NCI-H1092 (cell line): ENCODE results near the gene CKB.

ENCODE experiments used
- DNase-seq: peaks from one replicate; lab custom pipeline; 2025; lab: John Stamatoyannopoulos, UW

CKB gene

GRCh38 chr14:103488071-103488470, 34.6 kb downstream of the CKB start:
- no peak for DNase-seq

GRCh38 chr14:103485504-103485903, 37.1 kb downstream of the CKB start:
- DNase-seq = no peak

DNA sequence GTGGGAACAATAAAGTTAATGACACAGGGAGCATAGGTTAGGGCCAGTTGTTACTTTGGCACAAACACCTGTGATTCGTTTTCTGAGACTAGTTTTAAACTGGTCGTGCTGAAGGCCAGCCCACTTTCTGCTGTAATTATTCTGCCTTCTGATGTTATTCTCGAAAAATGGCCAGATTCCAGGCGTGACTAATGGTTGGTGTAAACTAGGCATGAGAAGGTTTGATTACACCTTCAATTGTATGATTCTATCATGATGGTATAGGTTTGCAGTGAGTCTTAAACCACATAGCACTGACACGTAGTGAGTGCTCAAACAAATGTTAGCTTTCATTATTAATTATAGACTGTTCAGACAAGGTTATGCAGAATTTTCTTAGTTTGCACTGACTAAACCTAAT, 39.0 kb downstream of the CKB start:
- DNase-seq = no peak

DNA sequence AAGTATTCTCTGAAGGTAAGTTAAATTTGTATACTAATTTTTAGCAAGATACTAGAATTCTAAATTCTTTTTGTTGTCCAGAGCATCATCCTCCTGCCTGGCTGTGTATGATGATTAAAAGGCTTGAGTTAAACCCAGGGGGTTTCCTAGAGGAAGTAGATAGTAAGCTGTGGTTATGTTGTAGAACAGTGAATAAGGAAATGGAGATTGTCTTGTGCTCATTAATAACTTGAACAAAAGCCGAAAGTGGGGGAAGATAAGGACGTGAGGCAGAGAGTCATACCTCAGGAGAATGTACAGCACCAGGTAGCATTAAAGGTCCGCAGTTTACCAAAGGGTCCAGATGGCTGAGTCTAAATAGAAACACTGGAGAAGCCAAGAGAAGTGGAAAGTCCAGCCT, 42.0 kb downstream of the CKB start:
- no peak for DNase-seq

DNA sequence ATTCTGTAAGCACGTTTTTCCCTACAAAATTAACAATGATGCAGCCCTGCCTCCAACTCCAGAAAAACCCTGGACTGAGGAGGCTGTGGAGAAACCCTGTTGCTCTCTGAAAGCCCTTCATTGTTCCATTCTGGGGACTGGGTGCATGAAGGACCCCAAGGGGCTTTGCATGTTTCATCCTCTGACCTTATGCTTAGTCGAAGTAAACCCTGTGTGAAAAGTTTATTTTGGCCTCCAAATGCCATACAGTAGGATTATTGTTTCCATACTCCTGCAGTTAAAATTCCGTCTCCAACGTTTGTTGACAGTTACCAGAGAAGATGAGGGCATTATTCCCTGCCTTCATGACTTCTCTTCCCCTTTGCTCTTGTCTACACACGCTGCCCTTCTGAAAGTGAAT, 46.0 kb downstream of the CKB start:
- no peak for DNase-seq

DNA sequence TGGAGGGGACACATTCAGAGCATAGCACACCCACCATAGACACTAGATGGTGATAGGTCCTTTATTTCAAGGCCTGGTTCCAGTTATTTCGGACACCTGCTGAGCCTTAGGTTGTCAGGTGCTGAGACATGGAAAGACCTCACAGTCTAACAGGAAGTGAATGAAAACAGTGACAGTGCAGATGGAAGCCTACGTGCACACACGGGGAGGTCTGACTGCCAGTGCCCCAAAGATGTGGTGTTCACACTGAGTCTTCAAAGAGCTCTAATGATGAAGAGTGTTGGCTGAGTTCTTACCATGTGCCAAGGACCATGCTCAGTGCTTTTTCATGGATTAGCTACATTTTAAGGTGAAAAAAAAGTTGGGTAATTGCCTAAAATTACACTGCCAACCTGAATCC, 46.6 kb downstream of the CKB start:
- no peak for DNase-seq

DNA sequence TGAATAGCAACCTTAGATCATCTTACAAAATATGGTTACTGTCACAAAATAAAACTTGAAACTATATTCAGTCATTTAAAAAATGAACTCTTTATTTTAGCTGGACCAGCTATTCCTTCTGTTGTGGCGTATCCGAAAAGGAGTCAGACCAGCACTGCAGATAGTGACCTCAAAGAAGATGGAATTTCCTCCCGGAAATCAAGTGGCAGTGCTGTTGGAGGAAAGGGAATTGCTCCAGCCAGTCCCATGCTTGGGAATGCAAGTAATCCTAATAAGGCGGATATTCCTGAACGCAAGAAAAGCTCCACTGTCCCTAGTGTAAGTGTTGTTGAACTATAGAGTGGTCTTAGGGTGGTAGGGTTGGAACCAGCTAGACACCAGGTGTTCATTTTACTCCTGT, 47.7 kb downstream of the CKB start:
- no peak for DNase-seq

DNA sequence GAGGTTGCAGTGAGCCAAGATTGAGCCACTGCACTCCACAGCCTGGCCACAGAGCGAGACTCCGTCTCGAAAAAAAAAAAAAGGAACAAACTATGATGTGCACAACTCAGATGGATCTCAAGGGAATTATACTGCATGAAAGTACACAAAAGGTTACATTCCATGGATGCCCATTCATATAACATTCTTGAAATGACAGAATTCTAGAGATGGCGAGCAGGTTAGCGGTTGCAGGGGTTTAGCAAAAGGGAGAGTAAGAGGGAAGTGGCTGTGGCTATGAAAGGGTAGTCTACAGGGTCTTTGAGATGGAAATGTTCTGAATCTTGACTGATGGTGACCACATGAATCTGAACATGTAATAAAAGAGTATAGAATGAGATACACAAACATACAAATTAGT, 49.7 kb downstream of the CKB start:
- no peak for DNase-seq
